Body of pancreas (tissue), 4 donors: Measurements from ENCODE around the gene MCCC1.

Source experiments
- CTCF ChIP-seq, 7 experiments: fragments of 450-650 bp in 4 of 7; fragments of 200-600 bp in 3 of 7; sonication (generic) in 3 of 7; IDR thresholded peaks; one replicate each; pipeline ENCODE4 v1.5.1; 2016 to 2019; ENCODE audit warnings: antibody characterized with exemption in 7 of 7
- POLR2A ChIP-seq, 3 donors: fragments of 450-650 bp; IDR thresholded peaks; one replicate each; pipeline ENCODE4 v1.6.1; 2016; ENCODE audit warnings: antibody characterized with exemption in 3 of 3, mild to moderate bottlenecking in 2 of 3

GRCh38 chr3:183031826-183032225 is 67.5 kb downstream of the MCCC1 start:
- TF ChIP-seq CTCF (IDR thresholded peaks at IDR 0.05) = no peak
- TF ChIP-seq POLR2A (IDR thresholded peaks at IDR 0.05) = no peak
